Epithelial cell of proximal tubule (primary cell): ENCODE measurements around the gene ZBTB44. TPM values are rescaled to one million over a fixed set of nuclear protein-coding genes. Genes with fewer than 3 reads are reported as not detected.
"Not testable (repeated sequence)": the region's sequence is repeated elsewhere in the genome, so short reads cannot be mapped to it uniquely, and the experiment has no call there.

Experiments used
- DNase-seq: peaks from one replicate; pipeline ENCODE4 v3.0.0-alpha.2; 2011; ENCODE audit warnings: low read depth
- H3K4me3 ChIP-seq: 2 replicates; pipeline ENCODE4 v1.5.1; 2011; ENCODE audit warnings: low read depth, mild to moderate bottlenecking, low read length
- CTCF ChIP-seq: conservative IDR thresholded peaks from 2 replicates; pipeline ENCODE4 v1.5.1; 2012; ENCODE audit warnings: low read depth, mild to moderate bottlenecking, low read length
- total RNA-seq: library from RNA; depleted of rRNA; stranded (reverse); fragments of >200 nt; gene quantifications from 2 replicates; pipeline ENCODE4 v1.2.3, GENCODE V29; 2015

Gene ZBTB44
- total RNA-seq, 1 donor from 2014 or later = 14.8 TPM

GRCh38 chr11:130269326-130269943 lies 45.3 kb downstream of the ZBTB44 start:
- H3K4me3 ChIP-seq = no peak overlapping the region
- no peak for TF ChIP-seq CTCF
- DNase-seq = no peak

GRCh38 chr11:130263351-130263750 lies 51.4 kb downstream of the ZBTB44 start:
- no peak for TF ChIP-seq CTCF
- DNase-seq = no peak
- no peak overlapping the region for H3K4me3 ChIP-seq

GRCh38 chr11:130262424-130262823 lies 52.3 kb downstream of the ZBTB44 start:
- no peak for TF ChIP-seq CTCF
- no peak for DNase-seq
- H3K4me3 ChIP-seq = no peak overlapping the region

GRCh38 chr11:130261571-130261970 lies 53.1 kb downstream of the ZBTB44 start:
- TF ChIP-seq CTCF = no peak
- no peak for DNase-seq
- no peak overlapping the region for H3K4me3 ChIP-seq

GRCh38 chr11:130260742-130261141 lies 54.0 kb downstream of the ZBTB44 start:
- DNase-seq = no peak
- TF ChIP-seq CTCF = no peak

GRCh38 chr11:130260080-130260627 lies 54.6 kb downstream of the ZBTB44 start:
- H3K4me3 ChIP-seq = no peak overlapping the region
- TF ChIP-seq CTCF = no peak
- DNase-seq = no peak

More at GRCh38 chr11:130260742-130261141, 54.0 kb downstream of the ZBTB44 start:
- no peak overlapping the region for H3K4me3 ChIP-seq

GRCh38 chr11:130251763-130252162 lies 63.0 kb downstream of the ZBTB44 start:
- DNase-seq, H3K4me3 ChIP-seq: not testable (repeated sequence)

- not testable (repeated sequence) for DNase-seq, H3K4me3 ChIP-seq
Measured at GRCh38 chr11:130249929-130250328, 64.8 kb downstream of the ZBTB44 start.
